Esophagus muscularis mucosa (tissue), 3 donors: ENCODE results near the gene FAM120B.

Source experiments
- CTCF ChIP-seq, 3 experiments: fragments of 200-600 bp in 2 of 3; fragments of 450-650 bp in 1 of 3; sonication (generic) in 2 of 3; IDR thresholded peaks; one replicate each; pipeline ENCODE4 v1.5.1; 2017 to 2019; ENCODE audit warnings: antibody characterized with exemption in 3 of 3, mild to moderate bottlenecking in 2 of 3, moderate library complexity in 1 of 3
- POLR2A ChIP-seq: fragments of 450-650 bp; IDR thresholded peaks from one replicate; pipeline ENCODE4 v1.6.1; 2017; ENCODE audit warnings: antibody characterized with exemption, moderate library complexity, mild to moderate bottlenecking, low read depth

GRCh38 chr6:170447561-170447930, 141.0 kb downstream of the FAM120B start:
- no peak for TF ChIP-seq CTCF (IDR thresholded peaks at IDR 0.05)
- TF ChIP-seq POLR2A = no peak
